Natural killer cell (primary cell): ENCODE data around the gene CCDC15. TPM values are rescaled to one million over a fixed set of nuclear protein-coding genes. Genes with fewer than 3 reads are reported as not detected.

ENCODE experiments used
- ATAC-seq, 3 donors: fragments of 150-1000 bp in 2 of 3; fragments of 200-7000 bp in 1 of 3; cut with Tn5 transposase; 1 replicate in 1 of 3; 2 replicates in 2 of 3; pipeline ENCODE4 v1.10.0; 2021; ENCODE audit warnings: mild to moderate bottlenecking in 2 of 3, moderate library complexity in 2 of 3
- DNase-seq, 2 donors: peaks; one replicate each; pipeline versions ENCODE4 v3.0.0 to v3.0.0-alpha.2; 2013 to 2021; ENCODE audit warnings: mixed read lengths in 1 of 2
- H3K27ac ChIP-seq: one replicate; pipeline ENCODE4 v1.5.1; 2013; ENCODE audit warnings: mild to moderate bottlenecking, low read length
- H3K27me3 ChIP-seq: one replicate; pipeline ENCODE4 v1.6.1; 2013; ENCODE audit warnings: low read length; ENCODE audit not compliant: control insufficient read depth, insufficient read depth
- H3K36me3 ChIP-seq: one replicate; pipeline ENCODE4 v1.6.1; 2013; ENCODE audit warnings: low read length; ENCODE audit not compliant: control insufficient read depth, insufficient read depth
- H3K4me1 ChIP-seq: one replicate; pipeline ENCODE4 v1.6.1; 2013; ENCODE audit warnings: low read length; ENCODE audit not compliant: control insufficient read depth, insufficient read depth
- H3K4me3 ChIP-seq: one replicate; pipeline ENCODE4 v1.5.1; 2013; ENCODE audit warnings: low read length
- H3K9me3 ChIP-seq: one replicate; pipeline ENCODE4 v1.6.1; 2013; ENCODE audit warnings: low read length; ENCODE audit not compliant: control insufficient read depth, insufficient read depth
- H3K27ac Mint-ChIP-seq, 2 donors: one replicate each; pipeline ENCODE4 v1.8.0; 2022; ENCODE audit warnings: mild to moderate bottlenecking in 2 of 2, mixed read lengths in 2 of 2, moderate library complexity in 1 of 2
- H3K27me3 Mint-ChIP-seq, 2 donors: one replicate each; pipeline ENCODE4 v1.8.0; 2022; ENCODE audit warnings: low read depth in 2 of 2, mixed read lengths in 2 of 2
- H3K36me3 Mint-ChIP-seq: one replicate; pipeline ENCODE4 v1.8.0; 2022; ENCODE audit warnings: mixed read lengths
- H3K4me1 Mint-ChIP-seq, 2 donors: one replicate each; pipeline ENCODE4 v1.8.0; 2022; ENCODE audit warnings: mixed read lengths in 2 of 2
- H3K4me3 Mint-ChIP-seq: one replicate; pipeline ENCODE4 v1.8.0; 2022; ENCODE audit warnings: mild to moderate bottlenecking, moderate library complexity, mixed read lengths
- H3K9me3 Mint-ChIP-seq, 2 donors: one replicate each; pipeline ENCODE4 v1.8.0; 2022; ENCODE audit warnings: mixed read lengths in 2 of 2
- WGBS: methylation state at CpG from one replicate; pipeline ENCODE4 v1.1.7; 2013; ENCODE audit warnings: missing lambda C conversion rate; ENCODE audit not compliant: insufficient coverage; 5-methylcytosine and 5-hydroxymethylcytosine counted together
- intact Hi-C: fragments of 100-400 bp; cut with micrococcal nuclease; formaldehyde crosslinking; loops from one replicate; pipeline ENCODE4 v1.14.2; 2022
- total RNA-seq, 4 donors: library from RNA; stranded (reverse); fragments of 120-200 nt in 1 of 4; gene quantifications; one replicate each; pipeline versions ENCODE4 v1.2.3 to v1.2.4, GENCODE V29; 2013 to 2022
- TF ChIP-seq, protein P1 (sequence below): fragments of 200-600 bp; IDR thresholded peaks from one replicate; pipeline ENCODE4 v1.8.0; 2022; ENCODE audit warnings: antibody characterized with exemption

Gene CCDC15
- total RNA-seq, 3 donors from 2014 or later (not counting 1 experiment from before 2014, with no cell fraction given) = 3.8 to 4.7 (median 3.9) TPM

DNA sequence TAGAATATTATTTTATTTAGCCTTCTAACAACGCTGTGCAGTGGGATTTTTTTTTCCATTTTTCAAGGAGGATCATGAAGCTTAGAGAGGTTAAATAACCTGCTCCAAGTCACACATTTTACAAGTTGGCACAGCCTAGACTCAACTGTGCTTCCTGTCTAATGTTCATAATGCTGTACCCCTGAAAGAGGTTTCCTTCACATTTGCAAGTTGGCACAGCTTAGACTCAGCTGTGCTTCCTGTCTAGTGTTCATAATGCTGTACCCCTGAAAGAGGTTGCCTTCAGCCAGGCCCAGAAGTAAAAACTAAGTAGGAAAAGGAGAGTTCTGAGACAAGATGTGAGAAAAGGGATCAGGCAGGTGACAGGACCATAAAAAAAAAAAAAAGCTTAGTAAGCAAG lies 10.3 kb upstream of the CCDC15 start:
- Mint-ChIP-seq H3K36me3 (peaks cover 12% of the 10 kb centered on the region), H3K9me3 (peaks cover 4 to 9% of the 10 kb centered on the region in 2 donors), H3K4me3 (no peak overlapping the region), H3K4me1 (peaks cover 8 to 12% of the 10 kb centered on the region in 2 donors), H3K27me3 (no peaks in the 10 kb centered on the region), H3K27ac (peak overlapping the region; percentile 17 to 77)
- Histone ChIP-seq H3K27ac (no peak overlapping the region), H3K4me3 (no peak overlapping the region), H3K4me1 (no peaks in the 10 kb centered on the region), H3K27me3 (no peaks in the 10 kb centered on the region), H3K9me3 (no peaks in the 10 kb centered on the region), H3K36me3 (no peaks in the 10 kb centered on the region)
- intact Hi-C loops = no loop called here
- TF ChIP-seq, protein P1, sequence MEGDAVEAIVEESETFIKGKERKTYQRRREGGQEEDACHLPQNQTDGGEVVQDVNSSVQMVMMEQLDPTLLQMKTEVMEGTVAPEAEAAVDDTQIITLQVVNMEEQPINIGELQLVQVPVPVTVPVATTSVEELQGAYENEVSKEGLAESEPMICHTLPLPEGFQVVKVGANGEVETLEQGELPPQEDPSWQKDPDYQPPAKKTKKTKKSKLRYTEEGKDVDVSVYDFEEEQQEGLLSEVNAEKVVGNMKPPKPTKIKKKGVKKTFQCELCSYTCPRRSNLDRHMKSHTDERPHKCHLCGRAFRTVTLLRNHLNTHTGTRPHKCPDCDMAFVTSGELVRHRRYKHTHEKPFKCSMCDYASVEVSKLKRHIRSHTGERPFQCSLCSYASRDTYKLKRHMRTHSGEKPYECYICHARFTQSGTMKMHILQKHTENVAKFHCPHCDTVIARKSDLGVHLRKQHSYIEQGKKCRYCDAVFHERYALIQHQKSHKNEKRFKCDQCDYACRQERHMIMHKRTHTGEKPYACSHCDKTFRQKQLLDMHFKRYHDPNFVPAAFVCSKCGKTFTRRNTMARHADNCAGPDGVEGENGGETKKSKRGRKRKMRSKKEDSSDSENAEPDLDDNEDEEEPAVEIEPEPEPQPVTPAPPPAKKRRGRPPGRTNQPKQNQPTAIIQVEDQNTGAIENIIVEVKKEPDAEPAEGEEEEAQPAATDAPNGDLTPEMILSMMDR = no peak
- ATAC-seq = no peak
- no CpG with 5 or more reads among the region's 1 CpG for WGBS
- peak in 1 of 2 donors; percentile 19 for DNase-seq

DNA sequence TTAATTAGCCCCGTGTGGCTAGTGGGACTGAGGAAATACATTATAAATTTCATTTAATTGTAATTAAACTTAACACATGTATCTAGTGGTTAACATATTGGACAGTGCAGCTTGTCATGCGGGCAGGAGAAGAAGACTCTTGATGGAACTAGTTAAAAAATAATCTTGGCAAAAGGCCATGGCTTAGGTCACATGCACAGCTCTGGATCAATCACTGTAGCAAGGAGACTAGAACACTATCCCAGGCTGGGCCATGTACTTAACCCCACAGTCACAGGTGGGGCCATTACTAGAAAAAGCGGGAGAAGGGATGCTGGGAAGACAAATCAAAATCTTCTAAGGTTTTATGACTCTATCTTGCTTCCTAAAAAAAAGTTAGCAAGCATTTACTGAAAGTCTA lies 9.4 kb upstream of the CCDC15 start:
- no peaks in the 10 kb centered on the region for H3K27me3 ChIP-seq
- Mint-ChIP-seq H3K4me1 (peaks cover 8 to 12% of the 10 kb centered on the region in 2 donors), H3K36me3 (peaks cover 12% of the 10 kb centered on the region), H3K9me3 (peaks cover 5 to 10% of the 10 kb centered on the region in 2 donors), H3K27ac (no peak overlapping the region), H3K27me3 (no peaks in the 10 kb centered on the region), H3K4me3 (no peak overlapping the region)
- H3K4me3 ChIP-seq = no peak overlapping the region
- no peaks in the 10 kb centered on the region for H3K4me1 ChIP-seq
- intact Hi-C loops = no loop called here
- H3K36me3 ChIP-seq = no peaks in the 10 kb centered on the region
- ATAC-seq (no peak), DNase-seq (no peak)
- H3K9me3 ChIP-seq = no peaks in the 10 kb centered on the region
- WGBS = 97% methylated on average over 3 of the region's 3 CpGs
- H3K27ac ChIP-seq = no peak overlapping the region
- TF ChIP-seq, protein P1 = no peak

DNA sequence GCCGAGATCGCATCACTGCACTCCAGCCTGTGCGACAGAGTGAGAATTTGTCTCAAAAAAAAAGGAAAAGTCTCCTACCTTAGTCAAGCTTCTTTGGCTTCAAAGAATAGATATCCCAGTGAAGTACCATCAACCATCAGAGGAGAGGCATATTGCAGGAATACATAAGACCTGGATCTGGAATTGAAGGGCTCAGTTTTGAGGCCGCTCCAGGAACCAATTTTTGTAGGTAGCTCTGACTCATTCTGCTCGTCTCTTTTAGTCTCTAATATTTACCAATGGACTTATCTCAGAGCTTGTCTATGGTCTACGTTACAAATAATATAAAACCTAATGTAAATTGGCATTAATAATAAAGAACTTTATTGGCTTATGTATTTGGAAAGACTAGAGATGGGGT lies 8.2 kb upstream of the CCDC15 start:
- ATAC-seq = no peak

More for the DNA sequence above, 8.2 kb upstream of the CCDC15 start:
- Mint-ChIP-seq H3K4me3 (no peak overlapping the region), H3K4me1 (peaks cover 8 to 12% of the 10 kb centered on the region in 2 donors), H3K9me3 (peaks cover 5 to 10% of the 10 kb centered on the region in 2 donors), H3K27ac (no peak overlapping the region), H3K27me3 (no peaks in the 10 kb centered on the region), H3K36me3 (peaks cover 12% of the 10 kb centered on the region)
- Histone ChIP-seq H3K4me3 (no peak overlapping the region), H3K36me3 (no peaks in the 10 kb centered on the region), H3K27ac (no peak overlapping the region), H3K4me1 (peaks cover 10% of the 10 kb centered on the region), H3K27me3 (no peaks in the 10 kb centered on the region), H3K9me3 (no peaks in the 10 kb centered on the region)
- intact Hi-C loops = no loop called here
- no peak for DNase-seq
- 80% methylated on average over 5 of the region's 6 CpGs for WGBS
- TF ChIP-seq, protein P1 = no peak
